HepG2 (cell line): Measurements from ENCODE around the gene PEAR1. TPM values are rescaled to one million over a fixed set of nuclear protein-coding genes. Genes with fewer than 3 reads are reported as not detected.

Experiments used
- AGO1 ChIP-seq: fragments of 200-400 bp; formaldehyde crosslinking; IDR thresholded peaks from 2 replicates; pipeline ENCODE4 v1.6.1; 2017; ENCODE audit warnings: mild to moderate bottlenecking, low read depth, low read length, moderate library complexity; ENCODE audit not compliant: poor library complexity, severe bottlenecking
- GABPB1 ChIP-seq: IDR thresholded peaks from 2 replicates; pipeline ENCODE4 v1.6.1; 2016; ENCODE audit warnings: mild to moderate bottlenecking, missing genetic modification reagents, moderate library complexity, missing compliant biosample characterization
- MLXIP ChIP-seq: sonication (generic); formaldehyde crosslinking; IDR thresholded peaks from 2 replicates; pipeline ENCODE4 v1.9.0; 2021; ENCODE audit warnings: missing genetic modification reagents, borderline replicate concordance
- SP4 ChIP-seq: sonication (generic); formaldehyde crosslinking; IDR thresholded peaks from 2 replicates; pipeline ENCODE4 v1.8.1; 2023; ENCODE audit warnings: mild to moderate bottlenecking, missing genetic modification reagents
- STAG1 ChIP-seq: sonication (generic); formaldehyde crosslinking; IDR thresholded peaks from 2 replicates; pipeline ENCODE4 v1.4.0; 2020; ENCODE audit warnings: missing genetic modification reagents
- TOE1 ChIP-seq: sonication (generic); formaldehyde crosslinking; IDR thresholded peaks from 2 replicates; pipeline ENCODE4 v1.4.0; 2020; ENCODE audit warnings: mild to moderate bottlenecking, missing genetic modification reagents
- ZNF138 ChIP-seq: sonication (generic); formaldehyde crosslinking; IDR thresholded peaks from 2 replicates; pipeline ENCODE4 v1.5.0; 2020; ENCODE audit warnings: mild to moderate bottlenecking, low read depth, missing genetic modification reagents
- ZNF7 ChIP-seq: IDR thresholded peaks from 2 replicates; pipeline ENCODE4 v1.6.1; 2016; ENCODE audit warnings: missing biosample characterization, missing genetic modification reagents
- polyA plus RNA-seq, 8 experiments: library from polyadenylated mRNA; depleted of rRNA in 3 of 8; stranded (reverse) in 7 of 8; unstranded in 1 of 8; fragments of >200 nt; fragmentation: Illumina TruSeq in 4 of 8; extraction: Trizol in 4 of 8; gene quantifications; 2 replicates each; pipeline versions ENCODE4 v1.2.1 to v1.2.3, GENCODE V29; 2011 to 2016; ENCODE audit warnings: low read depth in 4 of 8, missing spikeins in 1 of 8, mixed read lengths in 1 of 8; ENCODE audit not compliant: insufficient read depth in 1 of 8
- total RNA-seq, 5 experiments: library from RNA; depleted of rRNA; stranded (reverse); fragments of >200 nt; fragmentation: Illumina TruSeq; extraction: Trizol; gene quantifications; 2 replicates each; pipeline ENCODE4 v1.2.3, GENCODE V29; 2016; ENCODE audit warnings: low read depth in 1 of 5
- TF ChIP-seq, protein P1 (sequence below): fragments of 450-650 bp; IDR thresholded peaks from 2 replicates; pipeline ENCODE4 v1.6.1; 2017; ENCODE audit warnings: mild to moderate bottlenecking
- TF ChIP-seq, protein P2 (sequence below): fragments of 450-650 bp; IDR thresholded peaks from 2 replicates; pipeline ENCODE4 v1.6.1; 2017
- TF ChIP-seq, protein P3 (sequence below): sonication (generic); formaldehyde crosslinking; IDR thresholded peaks from 2 replicates; pipeline ENCODE4 v1.5.1; 2020; ENCODE audit warnings: mild to moderate bottlenecking, missing genetic modification reagents, moderate library complexity
- TF ChIP-seq, protein P4 (sequence below): sonication (generic); formaldehyde crosslinking; IDR thresholded peaks from 2 replicates; pipeline ENCODE4 v1.5.1; 2020; ENCODE audit warnings: missing genetic modification reagents, mild to moderate bottlenecking, borderline replicate concordance

The PEAR1 gene
- total and polyA plus RNA-seq, 2 of the 13 experiments (the other 11 are each of a cell fraction or from before 2014, with no cell fraction given) = 0.27 to 0.41 TPM

DNA sequence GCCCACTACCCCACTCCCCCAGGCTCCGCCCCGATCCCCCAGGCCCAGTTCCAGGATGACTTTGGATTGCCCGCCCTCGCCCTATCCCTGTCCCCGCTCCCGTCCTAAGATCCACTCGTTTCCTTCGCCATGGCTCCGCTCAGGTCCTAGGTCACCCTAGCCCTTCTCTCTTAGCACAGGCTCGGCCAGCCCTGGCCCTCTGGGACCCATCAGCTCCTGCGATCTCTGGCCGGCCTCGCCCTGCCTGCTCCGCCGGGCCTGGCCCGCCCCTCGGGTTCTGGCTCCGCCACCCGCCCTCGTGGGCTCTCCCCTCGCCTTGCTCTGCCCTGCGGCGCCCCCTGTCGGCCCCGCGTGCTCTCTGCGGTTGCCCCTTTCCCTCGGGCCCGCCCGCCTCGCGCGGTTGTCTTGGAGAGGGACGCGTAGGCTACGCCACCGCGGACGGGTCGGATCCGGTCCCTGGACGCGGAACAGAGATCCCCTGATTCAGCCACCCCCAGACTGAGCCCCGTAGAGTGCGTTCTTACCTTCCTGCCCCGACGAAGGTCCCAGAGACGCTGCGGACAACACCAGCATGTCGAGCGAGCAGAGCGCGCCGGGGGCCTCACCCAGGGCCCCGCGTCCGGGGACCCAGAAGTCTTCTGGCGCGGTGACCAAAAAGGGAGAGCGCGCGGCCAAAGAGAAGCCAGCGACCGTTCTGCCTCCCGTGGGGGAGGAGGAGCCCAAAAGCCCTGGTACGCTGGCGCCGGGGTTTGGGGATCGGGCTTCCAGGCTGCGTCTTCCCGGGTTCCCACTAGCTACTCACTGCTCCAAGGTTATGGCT lies 26.9 kb downstream of the PEAR1 start, which contains the start of gene LRRC71 (continued):
- TF ChIP-seq MLXIP = no peak
- TF ChIP-seq ZNF138 (CRISPR knock-in tag) = no peak
- peak; percentile 60; the same call in 1 of the 2 replicates for TF ChIP-seq GABPB1
- TF ChIP-seq STAG1 (CRISPR knock-in tag) = peak; percentile 76
- TF ChIP-seq ZNF7 (CRISPR knock-in tag) = no peak
- TF ChIP-seq AGO1 = peak; percentile 70
- TF ChIP-seq, protein P1, sequence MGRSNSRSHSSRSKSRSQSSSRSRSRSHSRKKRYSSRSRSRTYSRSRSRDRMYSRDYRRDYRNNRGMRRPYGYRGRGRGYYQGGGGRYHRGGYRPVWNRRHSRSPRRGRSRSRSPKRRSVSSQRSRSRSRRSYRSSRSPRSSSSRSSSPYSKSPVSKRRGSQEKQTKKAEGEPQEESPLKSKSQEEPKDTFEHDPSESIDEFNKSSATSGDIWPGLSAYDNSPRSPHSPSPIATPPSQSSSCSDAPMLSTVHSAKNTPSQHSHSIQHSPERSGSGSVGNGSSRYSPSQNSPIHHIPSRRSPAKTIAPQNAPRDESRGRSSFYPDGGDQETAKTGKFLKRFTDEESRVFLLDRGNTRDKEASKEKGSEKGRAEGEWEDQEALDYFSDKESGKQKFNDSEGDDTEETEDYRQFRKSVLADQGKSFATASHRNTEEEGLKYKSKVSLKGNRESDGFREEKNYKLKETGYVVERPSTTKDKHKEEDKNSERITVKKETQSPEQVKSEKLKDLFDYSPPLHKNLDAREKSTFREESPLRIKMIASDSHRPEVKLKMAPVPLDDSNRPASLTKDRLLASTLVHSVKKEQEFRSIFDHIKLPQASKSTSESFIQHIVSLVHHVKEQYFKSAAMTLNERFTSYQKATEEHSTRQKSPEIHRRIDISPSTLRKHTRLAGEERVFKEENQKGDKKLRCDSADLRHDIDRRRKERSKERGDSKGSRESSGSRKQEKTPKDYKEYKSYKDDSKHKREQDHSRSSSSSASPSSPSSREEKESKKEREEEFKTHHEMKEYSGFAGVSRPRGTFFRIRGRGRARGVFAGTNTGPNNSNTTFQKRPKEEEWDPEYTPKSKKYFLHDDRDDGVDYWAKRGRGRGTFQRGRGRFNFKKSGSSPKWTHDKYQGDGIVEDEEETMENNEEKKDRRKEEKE = no peak
- no peak for TF ChIP-seq TOE1 (CRISPR knock-in tag)
- TF ChIP-seq SP4 (CRISPR knock-in tag) = peak; percentile 56
- TF ChIP-seq, protein P2, sequence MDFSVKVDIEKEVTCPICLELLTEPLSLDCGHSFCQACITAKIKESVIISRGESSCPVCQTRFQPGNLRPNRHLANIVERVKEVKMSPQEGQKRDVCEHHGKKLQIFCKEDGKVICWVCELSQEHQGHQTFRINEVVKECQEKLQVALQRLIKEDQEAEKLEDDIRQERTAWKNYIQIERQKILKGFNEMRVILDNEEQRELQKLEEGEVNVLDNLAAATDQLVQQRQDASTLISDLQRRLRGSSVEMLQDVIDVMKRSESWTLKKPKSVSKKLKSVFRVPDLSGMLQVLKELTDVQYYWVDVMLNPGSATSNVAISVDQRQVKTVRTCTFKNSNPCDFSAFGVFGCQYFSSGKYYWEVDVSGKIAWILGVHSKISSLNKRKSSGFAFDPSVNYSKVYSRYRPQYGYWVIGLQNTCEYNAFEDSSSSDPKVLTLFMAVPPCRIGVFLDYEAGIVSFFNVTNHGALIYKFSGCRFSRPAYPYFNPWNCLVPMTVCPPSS = no peak
- TF ChIP-seq, protein P3, sequence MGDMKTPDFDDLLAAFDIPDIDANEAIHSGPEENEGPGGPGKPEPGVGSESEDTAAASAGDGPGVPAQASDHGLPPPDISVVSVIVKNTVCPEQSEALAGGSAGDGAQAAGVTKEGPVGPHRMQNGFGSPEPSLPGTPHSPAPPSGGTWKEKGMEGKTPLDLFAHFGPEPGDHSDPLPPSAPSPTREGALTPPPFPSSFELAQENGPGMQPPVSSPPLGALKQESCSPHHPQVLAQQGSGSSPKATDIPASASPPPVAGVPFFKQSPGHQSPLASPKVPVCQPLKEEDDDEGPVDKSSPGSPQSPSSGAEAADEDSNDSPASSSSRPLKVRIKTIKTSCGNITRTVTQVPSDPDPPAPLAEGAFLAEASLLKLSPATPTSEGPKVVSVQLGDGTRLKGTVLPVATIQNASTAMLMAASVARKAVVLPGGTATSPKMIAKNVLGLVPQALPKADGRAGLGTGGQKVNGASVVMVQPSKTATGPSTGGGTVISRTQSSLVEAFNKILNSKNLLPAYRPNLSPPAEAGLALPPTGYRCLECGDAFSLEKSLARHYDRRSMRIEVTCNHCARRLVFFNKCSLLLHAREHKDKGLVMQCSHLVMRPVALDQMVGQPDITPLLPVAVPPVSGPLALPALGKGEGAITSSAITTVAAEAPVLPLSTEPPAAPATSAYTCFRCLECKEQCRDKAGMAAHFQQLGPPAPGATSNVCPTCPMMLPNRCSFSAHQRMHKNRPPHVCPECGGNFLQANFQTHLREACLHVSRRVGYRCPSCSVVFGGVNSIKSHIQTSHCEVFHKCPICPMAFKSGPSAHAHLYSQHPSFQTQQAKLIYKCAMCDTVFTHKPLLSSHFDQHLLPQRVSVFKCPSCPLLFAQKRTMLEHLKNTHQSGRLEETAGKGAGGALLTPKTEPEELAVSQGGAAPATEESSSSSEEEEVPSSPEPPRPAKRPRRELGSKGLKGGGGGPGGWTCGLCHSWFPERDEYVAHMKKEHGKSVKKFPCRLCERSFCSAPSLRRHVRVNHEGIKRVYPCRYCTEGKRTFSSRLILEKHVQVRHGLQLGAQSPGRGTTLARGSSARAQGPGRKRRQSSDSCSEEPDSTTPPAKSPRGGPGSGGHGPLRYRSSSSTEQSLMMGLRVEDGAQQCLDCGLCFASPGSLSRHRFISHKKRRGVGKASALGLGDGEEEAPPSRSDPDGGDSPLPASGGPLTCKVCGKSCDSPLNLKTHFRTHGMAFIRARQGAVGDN (CRISPR knock-in tag) = peak; percentile 74
- TF ChIP-seq, protein P4, sequence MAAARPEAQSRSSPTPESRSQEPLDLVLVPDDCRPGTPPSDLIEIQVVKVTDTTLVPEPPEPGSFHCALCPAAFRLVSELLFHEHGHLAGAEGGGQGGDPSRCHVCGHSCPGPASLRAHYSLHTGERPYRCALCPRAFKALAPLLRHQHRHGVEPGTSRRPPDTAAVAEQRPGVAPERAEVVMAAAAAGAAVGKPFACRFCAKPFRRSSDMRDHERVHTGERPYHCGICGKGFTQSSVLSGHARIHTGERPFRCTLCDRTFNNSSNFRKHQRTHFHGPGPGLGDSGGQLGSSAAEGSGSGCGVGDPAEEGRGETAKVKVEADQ (CRISPR knock-in tag) = no peak
